T-helper 2 cell treated with Interferon-gamma antibody and Interleukin-4, amounts not matched to agents 5 μg/mL and 100 μg/mL, for 36 hours (primary cell): ENCODE measurements around the gene SPRR2E.
"Not testable (repeated sequence)": the region's sequence is repeated elsewhere in the genome, so short reads cannot be mapped to it uniquely, and the experiment has no call there.

ENCODE experiments used
- DNase-seq: peaks from one replicate; pipeline ENCODE4 v3.0.0; 2021; ENCODE audit warnings: low spot score
- H3K27ac Mint-ChIP-seq: one replicate; pipeline ENCODE4 v1.8.0; 2021; ENCODE audit warnings: mild to moderate bottlenecking, mixed read lengths
- H3K27me3 Mint-ChIP-seq: one replicate; pipeline ENCODE4 v1.8.0; 2021; ENCODE audit warnings: low read depth, mixed read lengths
- H3K36me3 Mint-ChIP-seq: one replicate; pipeline ENCODE4 v1.8.0; 2021; ENCODE audit warnings: low read depth, mixed read lengths
- H3K4me1 Mint-ChIP-seq: one replicate; pipeline ENCODE4 v1.8.0; 2021; ENCODE audit warnings: low read depth, mixed read lengths
- H3K4me3 Mint-ChIP-seq: one replicate; pipeline ENCODE4 v1.8.0; 2022; ENCODE audit warnings: mild to moderate bottlenecking, moderate library complexity, mixed read lengths
- H3K9me3 Mint-ChIP-seq: one replicate; pipeline ENCODE4 v1.8.0; 2021; ENCODE audit warnings: mixed read lengths

Gene SPRR2E

DNA sequence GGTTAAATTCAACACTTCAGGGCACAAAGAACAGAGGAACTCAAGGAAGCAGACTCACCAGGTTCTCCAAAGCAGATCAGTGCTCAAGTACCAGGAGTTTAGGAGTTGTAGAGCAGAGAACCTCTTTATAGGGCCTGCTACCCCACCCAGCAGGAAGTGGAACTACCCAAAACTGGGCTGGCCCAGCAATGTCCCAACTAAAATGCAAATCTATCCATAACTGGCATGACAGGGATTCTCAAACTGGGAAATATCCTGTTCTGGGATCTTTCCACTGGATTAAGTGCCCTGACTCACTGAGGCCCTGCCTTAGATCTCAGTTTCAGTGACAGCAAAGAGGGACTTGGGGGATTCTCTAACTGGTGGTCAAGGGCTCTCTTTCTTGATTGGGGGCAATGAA is at the start of gene SPRR2E:
TSS of gene SPRR2E (minus strand) at position 101 of the 400 bp plus-strand sequence. CDS start 775 bp downstream, outside the sequence.
- Mint-ChIP-seq H3K4me3 (no peak within 1 kb of the TSS), H3K4me1 (no peaks in the 10 kb centered on the region), H3K36me3 (no peaks in the 10 kb centered on the region), H3K9me3 (no peaks in the 10 kb centered on the region), H3K27ac (no peak within 1 kb of the TSS), H3K27me3 (peaks cover 3% of the 10 kb centered on the region)
- no peak for DNase-seq

DNA sequence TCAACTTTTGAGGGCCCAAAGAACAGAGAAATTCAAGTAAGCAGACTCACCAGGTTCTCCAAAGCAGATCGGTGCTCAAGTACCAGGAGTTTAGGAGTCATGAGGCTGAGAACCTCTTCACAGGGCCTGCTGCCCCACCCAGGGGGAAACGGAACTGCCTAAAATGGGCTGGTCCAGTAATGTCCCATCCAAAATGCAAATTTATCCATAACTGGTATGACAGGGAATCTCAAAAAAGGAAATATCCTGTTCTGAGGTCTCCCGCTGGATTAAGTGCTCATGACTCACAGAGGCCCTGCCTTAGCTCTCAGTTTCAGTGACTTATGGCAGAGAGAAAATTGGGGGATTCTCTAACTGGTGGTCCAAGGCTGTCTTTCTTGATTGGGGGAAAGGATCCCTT is 47.1 kb upstream of the SPRR2E start:
- H3K4me1 Mint-ChIP-seq: no peaks in the 10 kb centered on the region
- H3K36me3 Mint-ChIP-seq: no peaks in the 10 kb centered on the region
- H3K27me3 Mint-ChIP-seq: peaks cover 19% of the 10 kb centered on the region
- no peak for DNase-seq
- no peaks in the 10 kb centered on the region for H3K9me3 Mint-ChIP-seq
- H3K27ac Mint-ChIP-seq: no peak overlapping the region
- no peak overlapping the region for H3K4me3 Mint-ChIP-seq

DNA sequence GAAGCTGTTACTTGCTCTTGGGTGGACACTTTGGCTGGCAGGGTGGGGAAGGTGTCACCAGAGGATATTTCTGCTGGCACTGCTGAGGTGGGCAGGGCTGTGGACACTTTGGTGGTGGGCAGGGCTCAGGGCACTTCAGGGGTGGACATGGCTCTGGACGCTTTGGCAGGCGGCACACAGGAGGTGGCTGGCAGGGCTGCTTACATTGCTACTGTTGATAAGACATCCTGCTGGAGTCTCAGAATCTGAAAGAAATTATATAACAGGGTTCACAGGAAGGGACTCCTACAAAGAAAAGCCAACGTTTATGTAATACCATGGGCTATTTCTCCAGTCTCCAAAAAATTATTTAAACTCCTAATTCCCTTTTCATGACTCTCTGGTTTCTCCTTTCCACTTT is 46.2 kb upstream of the SPRR2E start:
- no peak overlapping the region for H3K4me3 Mint-ChIP-seq
- H3K27me3 Mint-ChIP-seq: peaks cover 17% of the 10 kb centered on the region
- H3K36me3 Mint-ChIP-seq: no peaks in the 10 kb centered on the region
- DNase-seq: no peak
- no peaks in the 10 kb centered on the region for H3K4me1 Mint-ChIP-seq
- no peak overlapping the region for H3K27ac Mint-ChIP-seq
- H3K9me3 Mint-ChIP-seq: no peaks in the 10 kb centered on the region

GRCh38 chr1:153133743-153134142 is 39.4 kb upstream of the SPRR2E start:
- H3K4me3 Mint-ChIP-seq: no peak overlapping the region
- peaks cover 11% of the 10 kb centered on the region for H3K27me3 Mint-ChIP-seq
- H3K4me1 Mint-ChIP-seq: no peaks in the 10 kb centered on the region
- H3K36me3 Mint-ChIP-seq: no peaks in the 10 kb centered on the region
- DNase-seq: no peak
- H3K9me3 Mint-ChIP-seq: no peaks in the 10 kb centered on the region
- H3K27ac Mint-ChIP-seq: no peak overlapping the region

GRCh38 chr1:153133267-153133666 is 38.9 kb upstream of the SPRR2E start:
- Mint-ChIP-seq H3K36me3 (no peaks in the 10 kb centered on the region), H3K27me3 (peaks cover 11% of the 10 kb centered on the region), H3K4me1 (no peaks in the 10 kb centered on the region), H3K27ac (no peak overlapping the region), H3K4me3 (no peak overlapping the region), H3K9me3 (no peaks in the 10 kb centered on the region)
- no peak for DNase-seq

- not testable (repeated sequence) for H3K27me3 Mint-ChIP-seq, H3K4me1 Mint-ChIP-seq, H3K27ac Mint-ChIP-seq, DNase-seq, H3K4me3 Mint-ChIP-seq, H3K36me3 Mint-ChIP-seq, H3K9me3 Mint-ChIP-seq
These were observed 34.4 kb upstream of the SPRR2E start for GRCh38 chr1:153128688-153129087.

GRCh38 chr1:153127296-153127695 is 33.0 kb upstream of the SPRR2E start:
- Mint-ChIP-seq H3K9me3 (no peaks in the 10 kb centered on the region), H3K27me3 (peaks cover 4% of the 10 kb centered on the region), H3K36me3 (no peaks in the 10 kb centered on the region), H3K4me3 (no peak overlapping the region), H3K4me1 (no peaks in the 10 kb centered on the region), H3K27ac (no peak overlapping the region)
- no peak for DNase-seq

- Mint-ChIP-seq H3K9me3 (no peaks in the 10 kb centered on the region), H3K4me1 (no peaks in the 10 kb centered on the region), H3K4me3 (no peak overlapping the region), H3K36me3 (no peaks in the 10 kb centered on the region), H3K27ac (no peak overlapping the region), H3K27me3 (peaks cover 2% of the 10 kb centered on the region)
- DNase-seq: no peak
These were observed 31.2 kb upstream of the SPRR2E start for GRCh38 chr1:153125536-153125935.

DNA sequence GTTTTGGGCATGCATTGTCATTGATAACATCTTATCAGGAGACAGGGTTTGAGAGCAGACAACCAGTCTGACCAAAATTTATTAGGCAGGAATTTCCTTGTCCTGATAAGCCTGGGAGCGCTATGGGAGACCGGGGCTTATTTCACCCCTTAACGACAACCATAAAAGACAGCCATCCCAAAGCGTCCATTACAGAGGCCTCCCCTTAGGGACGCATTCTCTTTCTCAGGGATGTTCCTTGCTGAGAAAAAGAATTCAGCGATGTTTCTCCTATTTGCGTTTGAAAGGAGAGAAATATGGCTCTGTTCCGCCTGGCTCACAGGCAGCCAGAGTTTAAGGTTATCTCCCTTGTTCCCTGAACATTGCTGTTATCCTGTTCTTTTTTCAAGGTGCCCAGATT is 29.5 kb upstream of the SPRR2E start:
- H3K9me3 Mint-ChIP-seq: not testable (repeated sequence)

GRCh38 chr1:153122831-153123421 is 28.6 kb upstream of the SPRR2E start:
- H3K9me3 Mint-ChIP-seq: no peaks in the 10 kb centered on the region
- DNase-seq: no peak
- H3K4me3 Mint-ChIP-seq: no peak overlapping the region
- H3K4me1 Mint-ChIP-seq: no peaks in the 10 kb centered on the region
- H3K27me3 Mint-ChIP-seq: peaks cover 3% of the 10 kb centered on the region
- H3K27ac Mint-ChIP-seq: no peak overlapping the region
- no peaks in the 10 kb centered on the region for H3K36me3 Mint-ChIP-seq

More for the DNA sequence above, 29.5 kb upstream of the SPRR2E start:
- DNase-seq, H3K27ac Mint-ChIP-seq, H3K36me3 Mint-ChIP-seq, H3K4me3 Mint-ChIP-seq, H3K27me3 Mint-ChIP-seq, H3K4me1 Mint-ChIP-seq: not testable (repeated sequence)

- no peaks in the 10 kb centered on the region for H3K4me1 Mint-ChIP-seq
These were observed 26.6 kb upstream of the SPRR2E start for GRCh38 chr1:153120945-153121344.

GRCh38 chr1:153119491-153119971 is 25.2 kb upstream of the SPRR2E start:
- Mint-ChIP-seq H3K4me3 (no peak overlapping the region), H3K4me1 (no peaks in the 10 kb centered on the region), H3K27me3 (peaks cover 6% of the 10 kb centered on the region), H3K27ac (no peak overlapping the region), H3K9me3 (no peaks in the 10 kb centered on the region), H3K36me3 (no peaks in the 10 kb centered on the region)
- DNase-seq: no peak

More at GRCh38 chr1:153120945-153121344, 26.6 kb upstream of the SPRR2E start:
- no peaks in the 10 kb centered on the region for H3K36me3 Mint-ChIP-seq
- no peak overlapping the region for H3K4me3 Mint-ChIP-seq
- peaks cover 3% of the 10 kb centered on the region for H3K27me3 Mint-ChIP-seq
- DNase-seq: no peak
- H3K9me3 Mint-ChIP-seq: no peaks in the 10 kb centered on the region
- no peak overlapping the region for H3K27ac Mint-ChIP-seq

- H3K9me3 Mint-ChIP-seq, H3K4me3 Mint-ChIP-seq, H3K27me3 Mint-ChIP-seq, H3K36me3 Mint-ChIP-seq, DNase-seq, H3K27ac Mint-ChIP-seq, H3K4me1 Mint-ChIP-seq: not testable (repeated sequence)
These were observed 20.9 kb upstream of the SPRR2E start for GRCh38 chr1:153115264-153115663.

GRCh38 chr1:153113416-153113815 is 19.1 kb upstream of the SPRR2E start, which contains the start of gene SPRR2F:
Gene SPRR2F (minus strand): TSS chr1:153113516. CDS start chr1:153112733, 783 bp downstream.
- Mint-ChIP-seq H3K4me1 (no peaks in the 10 kb centered on the region), H3K27ac (no peak within 1 kb of the TSS), H3K36me3 (no peaks in the 10 kb centered on the region), H3K27me3 (peaks cover 3% of the 10 kb centered on the region), H3K4me3 (no peak within 1 kb of the TSS), H3K9me3 (no peaks in the 10 kb centered on the region)
- DNase-seq: no peak

DNA sequence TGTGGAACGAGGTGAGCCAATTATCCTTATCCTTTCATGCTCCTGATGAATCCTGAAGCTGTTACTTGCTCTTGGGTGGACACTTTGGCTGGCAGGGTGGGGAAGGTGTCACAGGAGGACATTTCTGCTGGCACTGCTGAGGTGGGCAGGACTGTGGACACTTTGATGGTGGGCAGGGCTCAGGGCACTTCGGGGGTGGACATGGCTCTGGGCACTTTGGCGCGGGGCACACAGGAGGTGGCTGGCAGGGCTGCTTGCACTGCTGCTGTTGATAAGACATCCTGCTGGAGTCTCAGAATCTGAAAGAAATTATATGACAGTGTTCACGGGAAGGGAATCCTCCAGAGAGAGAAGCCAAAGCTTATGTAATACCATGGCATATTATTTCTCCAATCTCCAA is 18.1 kb upstream of the SPRR2E start:
- H3K27ac Mint-ChIP-seq, H3K27me3 Mint-ChIP-seq, DNase-seq, H3K4me1 Mint-ChIP-seq, H3K4me3 Mint-ChIP-seq, H3K9me3 Mint-ChIP-seq, H3K36me3 Mint-ChIP-seq: not testable (repeated sequence)
